K562 treated with DMSO at 1 percent for 48 hours (cell line): Measurements from ENCODE around the gene ZNF665. TPM values are rescaled to one million over a fixed set of nuclear protein-coding genes. Genes with fewer than 3 reads are reported as not detected.

Experiments used
- total RNA-seq: library from RNA; unstranded; fragments of 300-600 nt; gene quantifications from 2 replicates; pipeline ENCODE4 v1.2.3, GENCODE V29; 2022; ENCODE audit warnings: low replicate concordance; ENCODE audit errors: extremely low read depth

The ZNF665 gene
- not detected in 2 replicates for total RNA-seq

DNA sequence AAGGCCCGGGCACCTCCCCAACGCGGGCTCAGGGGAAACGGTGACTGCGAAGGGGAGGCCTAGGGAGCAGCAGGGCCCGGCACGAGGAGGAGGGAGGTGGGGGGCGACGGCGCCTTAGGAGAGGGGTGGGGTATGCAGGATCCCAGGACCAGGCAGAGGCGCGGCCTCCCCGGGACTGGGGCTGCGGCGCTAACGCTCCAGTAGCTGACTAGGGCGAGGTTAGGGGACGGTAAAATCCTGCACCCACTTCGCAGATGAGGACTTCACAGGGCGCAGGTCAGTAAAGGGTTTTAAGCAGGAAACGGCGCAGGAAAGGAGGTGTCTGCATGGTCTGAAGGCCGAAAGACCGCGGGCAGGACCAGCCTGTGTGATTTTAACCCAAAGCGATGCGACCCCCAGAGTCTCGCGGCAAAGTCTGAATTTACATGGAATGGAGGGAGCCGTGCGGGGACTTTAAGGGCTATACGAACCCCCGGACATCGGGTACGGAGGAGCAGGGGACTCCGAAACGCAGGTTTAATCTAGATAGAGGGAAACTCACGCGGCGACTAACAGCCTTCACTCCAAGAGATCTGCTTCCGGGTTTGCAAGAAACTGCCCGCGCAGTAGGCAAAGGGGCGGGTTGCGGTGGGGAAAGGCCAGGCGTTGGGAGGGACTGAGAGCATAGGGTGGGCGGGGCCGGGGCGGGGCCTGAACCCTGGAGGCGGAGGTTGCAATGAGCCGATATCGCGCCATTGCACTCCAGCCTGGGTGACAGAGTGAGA lies at the start of gene ZNF665:
Gene ZNF665 (minus strand): TSS at position 588 of the 764 bp plus-strand sequence. CDS start 10,460 bp downstream, outside the sequence.

DNA sequence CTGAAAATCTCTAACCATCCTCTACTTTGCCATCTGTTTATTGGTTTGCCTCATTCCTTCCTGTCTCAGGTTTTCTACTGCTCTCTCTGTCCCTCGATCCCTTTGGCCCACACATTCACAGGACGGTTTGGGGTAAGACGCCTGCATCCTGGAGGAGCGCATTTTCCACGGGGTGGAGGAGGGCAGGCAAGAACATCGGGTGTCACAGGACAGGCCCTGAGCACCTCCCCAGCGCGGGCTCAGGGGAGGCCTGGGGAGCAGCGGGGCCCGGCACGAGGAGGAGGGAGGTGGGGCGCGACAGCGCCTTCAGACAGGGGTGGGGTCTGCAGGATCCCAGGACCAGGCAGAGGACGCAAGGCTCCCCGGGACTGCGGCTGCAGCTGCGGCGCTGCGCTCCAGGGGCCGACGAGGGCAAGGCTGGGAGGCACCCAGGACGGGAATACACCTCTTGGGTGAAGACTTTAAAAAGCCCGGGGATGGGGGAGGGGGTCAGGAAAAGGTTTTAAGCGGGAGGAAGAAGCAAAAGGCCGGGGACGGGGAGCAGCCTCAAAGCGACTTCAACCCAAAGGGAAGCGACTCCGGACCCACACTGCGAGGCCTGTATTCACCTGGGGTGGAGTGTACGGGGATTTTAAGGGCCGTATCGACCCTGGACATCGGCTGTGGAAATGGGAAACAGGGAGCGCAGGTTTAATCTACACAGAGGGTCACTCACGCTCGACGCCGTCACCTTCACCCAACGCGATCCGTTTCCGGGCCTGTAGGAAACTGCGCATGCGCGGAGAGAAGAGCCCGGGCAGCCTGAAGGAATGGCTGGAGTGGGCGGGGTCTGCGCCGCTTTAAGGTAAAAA lies 60.8 kb downstream of the ZNF665 start, which contains the start of gene ZNF415:
Gene ZNF415 (minus strand): TSS at position 770 of the 851 bp plus-strand sequence. CDS start 10,234 bp downstream, outside the sequence.

Other genes with a start within 250 kb of the ZNF665 start
- not detected in 2 replicates for gene ZNF816, start 230.5 kb downstream of the ZNF665 start, total RNA-seq
- not detected in 2 replicates for gene ERVV-1, start 179.4 kb downstream of the ZNF665 start, total RNA-seq
- gene ERVV-2, start 148.6 kb downstream of the ZNF665 start, total RNA-seq: not detected in 2 replicates
- gene ZNF160, start 89.9 kb downstream of the ZNF665 start, total RNA-seq: not detected in 2 replicates
- not detected in 2 replicates for gene ZNF415, start 60.4 kb downstream of the ZNF665 start, total RNA-seq
- gene ZNF347, start 34.3 kb downstream of the ZNF665 start, total RNA-seq: not detected in 2 replicates
- not detected in 2 replicates for gene ZNF677, start 61.5 kb upstream of the ZNF665 start, total RNA-seq
- not detected in 2 replicates for gene VN1R2, start 64.9 kb upstream of the ZNF665 start, total RNA-seq
- gene VN1R4, start 74.4 kb upstream of the ZNF665 start, total RNA-seq: not detected in 2 replicates
- gene ZNF845, start 140.4 kb upstream of the ZNF665 start, total RNA-seq: not detected in 2 replicates
- not detected in 2 replicates for gene ZNF525, start 172.3 kb upstream of the ZNF665 start, total RNA-seq
- gene ZNF765, start 201.8 kb upstream of the ZNF665 start, total RNA-seq: not detected in 2 replicates
- not detected in 2 replicates for gene ZNF761, start 238.6 kb upstream of the ZNF665 start, total RNA-seq